Measurements from ENCODE around the gene IGFBP1.

The IGFBP1 gene

GRCh38 chr7:45865594-45866410 lies 22.5 kb upstream of the IGFBP1 start:
- ChIA-PET POLR2A (no interaction called here), CTCF (no interaction called here)
- TF ChIP-seq PKNOX1 (IDR thresholded peaks at IDR 0.05): no peak
- no peak for TF ChIP-seq SUZ12 (IDR thresholded peaks at IDR 0.05)
- no peak for TF ChIP-seq SP1 (IDR thresholded peaks at IDR 0.05)
- TF ChIP-seq ZNF384 (IDR thresholded peaks at IDR 0.05): no peak
- no peak for TF ChIP-seq FOXA1 (IDR thresholded peaks at IDR 0.05)
- TF ChIP-seq ELF4 (IDR thresholded peaks at IDR 0.05): no peak
- no peak for TF ChIP-seq TARDBP (IDR thresholded peaks at IDR 0.05)
- no peak for TF ChIP-seq NFRKB (IDR thresholded peaks at IDR 0.05)
- TF ChIP-seq BHLHE40 (IDR thresholded peaks at IDR 0.05; ENCODE audit: borderline replicate concordance): no peak
- TF ChIP-seq FOXM1 (IDR thresholded peaks at IDR 0.05; ENCODE audit: borderline replicate concordance): no peak
- TF ChIP-seq CTBP1 (IDR thresholded peaks at IDR 0.05; ENCODE audit: borderline replicate concordance): no peak
- no peak for TF ChIP-seq FOXK2 (IDR thresholded peaks at IDR 0.05)
- TF ChIP-seq LEF1 (IDR thresholded peaks at IDR 0.05; ENCODE audit: borderline replicate concordance): no peak
- TF ChIP-seq ARNT (IDR thresholded peaks at IDR 0.05): no peak
- no peak for TF ChIP-seq HDGF (IDR thresholded peaks at IDR 0.05; ENCODE audit: borderline replicate concordance)
- no peak for TF ChIP-seq L3MBTL2 (conservative IDR thresholded peaks at IDR 0.05)

DNA sequence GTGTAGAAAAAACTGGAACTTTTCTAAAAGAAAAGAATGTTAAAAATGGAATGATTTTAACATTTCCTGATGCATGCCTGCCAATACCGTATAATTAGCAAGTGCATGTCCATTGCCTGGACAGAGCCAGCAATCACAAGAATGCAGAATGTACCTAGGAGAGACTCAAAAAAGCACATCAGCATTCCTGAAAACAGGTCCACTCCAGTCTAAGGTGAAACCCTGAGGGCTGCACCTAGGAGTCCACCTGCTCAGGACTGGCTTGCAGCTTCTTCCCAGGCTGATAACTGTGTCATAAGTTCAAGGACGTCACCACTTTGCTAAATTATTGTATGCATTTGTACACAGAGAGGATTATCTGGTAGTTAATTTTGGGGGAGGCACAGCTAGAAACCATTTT lies 20.8 kb upstream of the IGFBP1 start:
- ChIA-PET POLR2A (no interaction called here), CTCF (no interaction called here)
- no peak for DNase-seq (ENCODE audit: extremely low spot score)
- TF ChIP-seq NFRKB (IDR thresholded peaks at IDR 0.05) (no peak), ARNT (IDR thresholded peaks at IDR 0.05) (no peak)

More at GRCh38 chr7:45865594-45866410, 22.5 kb upstream of the IGFBP1 start:
- no peak for DNase-seq (ENCODE audit: extremely low spot score)

GRCh38 chr7:45869426-45869825 lies 18.9 kb upstream of the IGFBP1 start:
- POLR2A ChIA-PET: no interaction called here
- TF ChIP-seq FOXM1 (IDR thresholded peaks at IDR 0.05; ENCODE audit: borderline replicate concordance): no peak
- TF ChIP-seq SP1 (IDR thresholded peaks at IDR 0.05): no peak
- no peak for TF ChIP-seq ARNT (IDR thresholded peaks at IDR 0.05)
- no peak for TF ChIP-seq LEF1 (IDR thresholded peaks at IDR 0.05; ENCODE audit: borderline replicate concordance)
- TF ChIP-seq HDGF (IDR thresholded peaks at IDR 0.05; ENCODE audit: borderline replicate concordance): no peak
- no peak for TF ChIP-seq PKNOX1 (IDR thresholded peaks at IDR 0.05)
- TF ChIP-seq FOXA1 (IDR thresholded peaks at IDR 0.05): no peak
- no peak for TF ChIP-seq BHLHE40 (IDR thresholded peaks at IDR 0.05; ENCODE audit: borderline replicate concordance)
- TF ChIP-seq FOXK2 (IDR thresholded peaks at IDR 0.05): no peak
- TF ChIP-seq NFRKB (IDR thresholded peaks at IDR 0.05): no peak
- no peak for TF ChIP-seq L3MBTL2 (conservative IDR thresholded peaks at IDR 0.05)
- TF ChIP-seq ELF4 (IDR thresholded peaks at IDR 0.05): no peak
- no peak for TF ChIP-seq SUZ12 (IDR thresholded peaks at IDR 0.05)
- no peak for TF ChIP-seq ZNF384 (IDR thresholded peaks at IDR 0.05)
- TF ChIP-seq CTBP1 (IDR thresholded peaks at IDR 0.05; ENCODE audit: borderline replicate concordance): no peak
- no peak for TF ChIP-seq TARDBP (IDR thresholded peaks at IDR 0.05)
- CTCF ChIA-PET: no interaction called here
- DNase-seq (ENCODE audit: extremely low spot score): no peak

- CTCF ChIA-PET: interaction anchor here (0.6 to 0.9 kb wide), 2 partner anchors 11 to 1011 kb away, joined by 3 to 4 read pairs; no protein-coding TSS in a partner anchor
- POLR2A ChIA-PET: no interaction called here
- peak; percentile 43 for DNase-seq (ENCODE audit: extremely low spot score)
- TF ChIP-seq CTBP1 (IDR thresholded peaks at IDR 0.05; ENCODE audit: borderline replicate concordance): no peak
- TF ChIP-seq L3MBTL2 (conservative IDR thresholded peaks at IDR 0.05): no peak
- no peak for TF ChIP-seq TARDBP (IDR thresholded peaks at IDR 0.05)
- TF ChIP-seq FOXM1 (IDR thresholded peaks at IDR 0.05; ENCODE audit: borderline replicate concordance): no peak
- no peak for TF ChIP-seq PKNOX1 (IDR thresholded peaks at IDR 0.05)
- TF ChIP-seq ZNF384 (IDR thresholded peaks at IDR 0.05): no peak
- no peak for TF ChIP-seq ELF4 (IDR thresholded peaks at IDR 0.05)
- TF ChIP-seq LEF1 (IDR thresholded peaks at IDR 0.05; ENCODE audit: borderline replicate concordance): no peak
Observed at GRCh38 chr7:45872116-45873034, 15.9 kb upstream of the IGFBP1 start.

DNA sequence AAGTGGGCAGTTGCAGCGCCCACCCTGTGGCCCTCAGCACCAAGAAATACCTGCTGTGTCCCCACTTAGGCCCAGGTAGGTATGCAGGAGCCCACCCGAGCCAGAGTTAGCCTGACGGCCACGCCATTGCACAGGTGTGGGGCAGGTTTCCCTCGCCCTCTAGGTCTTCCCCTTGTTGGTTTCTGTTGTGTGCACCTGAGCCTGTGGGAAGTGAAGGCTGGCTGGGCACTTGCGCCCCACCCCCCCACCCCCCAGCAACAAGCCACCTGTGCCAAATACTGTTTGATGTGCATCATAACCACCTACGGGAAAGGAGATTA lies 15.3 kb upstream of the IGFBP1 start, which contains the start of gene CCDC201:
TSS of gene CCDC201 (minus strand) at position 48 of the 320 bp plus-strand sequence. CDS start 75 bp downstream, outside the sequence.
- no peak for DNase-seq (ENCODE audit: extremely low spot score)
- CTCF ChIA-PET: interaction anchor here (0.9 kb wide), 1 partner anchor 11 kb away, joined by 4 read pairs; no protein-coding TSS in a partner anchor
- POLR2A ChIA-PET: no interaction called here
- no peak for TF ChIP-seq HDGF (IDR thresholded peaks at IDR 0.05; ENCODE audit: borderline replicate concordance)
- no peak for TF ChIP-seq FOXA1 (IDR thresholded peaks at IDR 0.05)
- TF ChIP-seq L3MBTL2 (conservative IDR thresholded peaks at IDR 0.05): no peak

DNA sequence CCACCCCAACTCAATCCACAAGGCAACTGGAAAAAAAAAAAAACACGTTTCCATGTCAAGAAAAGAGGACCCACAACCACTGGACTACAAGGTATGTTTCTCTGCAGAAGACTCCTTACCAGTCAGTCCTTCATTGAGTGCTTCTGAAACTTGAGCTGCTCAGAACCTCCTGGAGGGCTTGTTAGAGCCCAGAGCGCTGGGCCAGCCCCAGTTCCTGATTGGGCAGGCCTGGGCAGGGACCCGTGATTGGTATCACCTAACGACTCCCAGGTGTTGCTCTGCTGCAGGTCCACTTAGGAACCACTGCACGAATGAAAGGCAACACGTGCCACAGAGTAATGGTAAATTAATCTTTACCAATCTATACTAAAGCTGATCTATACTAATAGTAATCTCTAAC lies 14.9 kb upstream of the IGFBP1 start:
- TF ChIP-seq ARNT (IDR thresholded peaks at IDR 0.05) (no peak), NFRKB (IDR thresholded peaks at IDR 0.05) (no peak), BHLHE40 (IDR thresholded peaks at IDR 0.05; ENCODE audit: borderline replicate concordance) (no peak), ELF4 (IDR thresholded peaks at IDR 0.05) (no peak), FOXA1 (IDR thresholded peaks at IDR 0.05) (no peak), CTBP1 (IDR thresholded peaks at IDR 0.05; ENCODE audit: borderline replicate concordance) (no peak), LEF1 (IDR thresholded peaks at IDR 0.05; ENCODE audit: borderline replicate concordance) (no peak), SP1 (IDR thresholded peaks at IDR 0.05) (no peak), ZNF384 (IDR thresholded peaks at IDR 0.05) (no peak), PKNOX1 (IDR thresholded peaks at IDR 0.05) (no peak), FOXK2 (IDR thresholded peaks at IDR 0.05) (no peak), HDGF (IDR thresholded peaks at IDR 0.05; ENCODE audit: borderline replicate concordance) (no peak), L3MBTL2 (conservative IDR thresholded peaks at IDR 0.05) (no peak), SUZ12 (IDR thresholded peaks at IDR 0.05) (no peak), TARDBP (IDR thresholded peaks at IDR 0.05) (no peak), FOXM1 (IDR thresholded peaks at IDR 0.05; ENCODE audit: borderline replicate concordance) (no peak)
- ChIA-PET POLR2A (no interaction called here), CTCF (interaction anchor here (0.9 kb wide), 1 partner anchor 12 kb away, joined by 4 read pairs; no protein-coding TSS in a partner anchor)
- no peak for DNase-seq (ENCODE audit: extremely low spot score)
